Glomerular visceral epithelial cell (primary cell): Measurements from ENCODE around the gene SPAAR.
"Not testable (repeated sequence)": the region's sequence is repeated elsewhere in the genome, so short reads cannot be mapped to it uniquely, and the experiment has no call there.

Source experiments
- DNase-seq: peaks from one replicate; pipeline ENCODE4 v3.0.0-alpha.2; 2016; ENCODE audit errors: extremely low spot score

Gene SPAAR

DNA sequence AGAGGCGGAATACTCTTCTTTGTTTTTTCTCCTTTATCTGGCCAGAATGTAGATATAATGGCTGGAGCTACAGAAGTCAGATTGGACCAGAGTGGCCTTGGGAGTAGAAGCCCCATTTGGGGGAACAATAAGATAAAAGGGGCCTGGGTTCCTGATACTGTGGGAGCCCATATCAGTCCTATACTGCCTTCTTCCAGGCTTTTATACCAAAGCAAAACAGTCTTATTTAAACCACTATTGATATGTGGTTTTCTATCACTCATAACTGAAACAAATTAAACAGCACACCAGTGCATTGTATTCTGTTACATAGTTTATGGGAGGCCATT lies 14.3 kb downstream of the SPAAR start:
- DNase-seq: no peak

DNA sequence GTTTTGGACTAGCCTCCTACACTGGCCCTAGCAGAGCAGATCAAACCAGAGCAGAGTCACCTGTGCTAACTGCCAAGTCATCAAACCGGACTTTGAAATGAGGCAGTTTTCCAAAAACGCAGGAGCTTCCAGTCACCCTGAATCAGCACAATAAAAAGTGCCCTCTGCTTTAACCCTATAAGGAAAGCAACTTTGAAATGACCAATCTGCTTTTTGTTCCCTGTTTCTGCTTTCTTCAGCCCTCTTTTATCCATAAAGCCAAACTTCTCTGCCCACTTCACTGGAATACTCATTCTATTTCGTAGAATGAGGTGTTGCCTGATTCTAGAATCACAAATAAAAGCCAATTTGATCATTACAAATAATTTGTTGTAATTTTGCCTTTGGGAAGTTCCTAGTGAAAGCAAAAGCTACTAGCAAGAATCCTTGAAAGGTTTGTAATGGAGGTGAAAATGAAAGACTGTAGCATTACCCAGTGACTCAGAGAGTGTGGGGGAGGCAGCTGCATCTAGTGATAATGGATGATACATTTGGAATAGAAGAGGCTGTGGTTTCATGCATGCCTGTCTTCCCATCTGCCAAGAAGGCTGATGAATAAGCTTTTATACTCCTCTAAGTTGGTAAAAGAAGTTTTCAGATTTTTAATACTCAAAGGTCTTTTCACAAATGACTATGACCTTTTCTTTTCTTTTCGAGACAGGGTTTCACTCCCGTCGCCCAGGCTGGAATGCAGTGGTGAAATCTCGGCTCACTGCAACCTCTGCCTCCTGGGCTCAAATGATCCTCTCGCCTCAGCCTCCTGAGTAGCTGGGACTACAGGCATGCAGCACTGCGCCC lies 14.9 kb downstream of the SPAAR start:
- peak; percentile 96 for DNase-seq

DNA sequence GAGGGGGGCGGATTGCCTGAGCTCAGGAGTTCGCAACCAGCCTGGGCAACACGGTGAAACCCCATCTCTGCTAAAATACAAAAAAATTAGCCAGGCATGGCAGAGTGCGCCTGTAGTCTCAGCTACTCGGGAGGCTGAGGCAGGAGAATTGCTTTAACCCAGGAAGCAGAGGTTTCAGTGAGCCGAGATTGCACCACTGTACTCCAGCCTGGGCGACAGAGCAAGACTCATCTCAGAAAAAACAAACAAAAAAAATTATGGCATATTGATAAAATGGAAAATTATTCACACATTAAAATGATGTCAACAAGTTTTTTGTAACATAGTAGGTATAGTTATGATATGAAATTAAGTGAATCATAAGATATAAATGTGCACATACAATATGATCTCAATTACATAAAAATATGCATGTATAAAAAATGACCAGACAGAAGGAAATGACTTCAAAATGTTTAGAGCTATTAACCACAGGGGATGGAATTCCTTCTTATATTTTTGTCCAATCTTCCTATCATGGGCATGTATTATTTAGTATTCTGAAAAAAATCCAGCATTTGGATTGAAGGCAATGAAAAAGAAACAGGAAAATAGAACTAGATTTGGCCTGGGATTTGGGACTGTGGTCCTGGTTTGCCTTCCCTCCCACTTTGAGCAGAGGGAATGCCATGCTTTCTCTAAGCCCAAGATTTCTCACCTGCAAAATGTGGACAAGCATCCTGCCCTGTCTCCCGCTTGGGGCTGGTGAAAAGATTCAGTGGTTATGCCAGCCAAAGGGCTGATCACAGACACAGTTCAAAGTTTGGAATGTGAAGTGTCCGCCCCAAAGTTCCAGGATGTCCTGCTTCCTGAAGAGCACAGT lies 19.5 kb downstream of the SPAAR start:
- no peak for DNase-seq

DNA sequence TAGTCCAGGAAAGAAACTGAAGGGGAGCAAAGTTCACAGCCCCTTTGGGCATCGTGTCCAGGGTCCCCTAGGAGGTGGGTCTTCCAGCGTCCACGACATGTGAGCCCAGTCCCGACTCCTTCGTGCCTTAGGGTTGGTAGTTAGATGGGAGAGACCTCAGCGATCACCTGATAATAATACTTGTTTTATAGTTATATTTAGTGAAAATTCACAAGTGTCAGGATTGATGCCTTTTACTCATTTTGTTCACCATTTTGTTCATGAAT lies 20.1 kb downstream of the SPAAR start:
- no peak for DNase-seq

DNA sequence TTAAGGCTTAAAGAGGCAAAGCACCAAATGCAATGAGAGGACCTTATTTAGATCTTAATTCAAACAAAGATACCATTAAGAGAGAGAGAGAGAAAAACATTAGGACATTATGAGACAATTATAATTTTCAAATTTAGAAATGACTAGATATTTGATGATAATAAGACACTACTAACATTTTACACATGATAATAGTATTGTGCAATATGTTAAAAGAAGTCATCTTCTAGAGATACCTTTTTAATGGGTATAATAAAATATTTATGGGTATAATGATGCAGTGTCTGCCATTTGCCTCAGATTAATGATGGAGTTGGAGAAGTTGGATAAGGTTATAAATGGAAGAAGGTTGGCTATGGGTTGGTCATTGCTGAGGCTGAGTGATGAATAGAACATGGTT lies 21.2 kb downstream of the SPAAR start:
- no peak for DNase-seq

DNA sequence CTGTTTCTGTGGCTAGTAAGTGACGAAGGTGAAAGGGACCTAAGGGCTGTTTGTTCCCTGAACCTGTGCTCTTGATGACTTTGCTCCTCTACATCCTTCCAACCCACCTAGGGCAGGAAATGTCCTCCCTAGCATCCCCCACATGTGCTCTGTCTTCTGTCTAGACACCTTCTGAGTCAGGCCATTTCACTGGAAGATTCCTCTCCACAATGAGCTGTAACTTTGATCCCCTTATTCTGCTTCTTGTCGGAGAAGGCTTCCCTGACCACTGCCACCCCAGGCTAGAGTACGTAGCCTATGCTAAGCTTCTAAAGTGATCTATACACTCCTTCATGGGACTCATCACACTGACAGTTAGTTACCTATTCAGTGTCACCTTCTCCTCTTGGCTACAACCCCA lies 21.7 kb downstream of the SPAAR start:
- DNase-seq: no peak

DNA sequence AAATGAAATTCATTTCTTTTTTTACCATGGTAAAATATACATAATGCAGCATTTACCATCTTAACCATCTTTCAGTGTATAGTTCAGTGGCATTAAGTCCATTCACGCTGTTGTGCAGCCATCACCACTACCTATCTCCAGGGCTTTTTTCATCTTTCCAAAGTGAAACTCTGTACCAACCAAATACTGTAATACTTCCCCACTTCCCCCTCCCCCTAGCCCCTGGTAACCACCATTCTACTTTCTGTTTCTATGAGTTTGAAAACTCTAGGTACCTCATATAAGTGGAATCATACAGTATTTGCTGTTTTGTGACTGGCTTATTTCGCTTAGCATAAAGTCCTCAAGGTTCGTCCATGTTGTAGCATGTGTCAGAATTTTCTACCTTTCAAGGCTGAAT lies 23.4 kb downstream of the SPAAR start:
- no peak for DNase-seq

DNA sequence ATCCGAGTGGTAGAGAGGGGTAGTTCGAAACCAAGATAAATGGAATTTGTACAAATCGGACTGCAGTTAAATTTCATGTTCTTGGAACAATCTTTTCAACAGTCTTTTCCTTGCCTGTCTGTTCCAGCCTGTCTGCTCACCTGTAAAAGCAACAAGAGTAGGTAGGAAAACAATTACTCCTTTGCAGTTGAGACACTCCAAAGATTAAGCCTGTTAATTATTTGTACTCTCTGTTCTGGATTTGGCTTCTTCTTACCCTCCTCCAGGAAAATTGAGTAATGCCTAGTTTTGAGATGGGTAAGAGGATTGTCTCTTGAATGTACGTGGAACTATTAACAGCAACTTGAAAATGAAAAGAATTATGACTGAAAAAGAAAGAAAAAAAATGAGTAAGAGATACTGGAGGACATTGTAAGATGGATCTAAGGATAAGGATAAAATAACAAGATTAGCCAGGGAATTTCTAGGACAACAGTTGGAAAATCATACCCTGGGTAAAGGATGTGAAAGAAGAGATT lies 24.3 kb downstream of the SPAAR start:
- no peak for DNase-seq

DNA sequence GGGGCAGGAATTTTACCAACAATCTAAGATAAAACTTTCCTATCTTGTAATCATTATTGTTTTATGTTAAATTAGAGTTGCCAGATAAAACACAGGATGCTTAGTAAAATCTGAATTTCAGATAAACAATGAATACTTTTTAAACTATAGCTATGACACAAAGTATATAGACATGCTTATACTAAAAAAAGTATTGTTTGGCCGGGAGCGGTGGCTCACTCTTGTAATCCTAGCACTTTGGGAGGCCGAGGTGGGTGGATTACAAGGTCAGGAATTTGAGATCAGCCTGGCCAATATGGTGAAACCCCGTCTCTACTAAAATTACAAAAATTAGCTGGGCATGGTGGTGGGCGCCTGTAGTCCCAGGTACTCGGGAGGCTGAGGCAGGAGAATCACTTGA lies 24.8 kb downstream of the SPAAR start:
- DNase-seq: not testable (repeated sequence)

DNA sequence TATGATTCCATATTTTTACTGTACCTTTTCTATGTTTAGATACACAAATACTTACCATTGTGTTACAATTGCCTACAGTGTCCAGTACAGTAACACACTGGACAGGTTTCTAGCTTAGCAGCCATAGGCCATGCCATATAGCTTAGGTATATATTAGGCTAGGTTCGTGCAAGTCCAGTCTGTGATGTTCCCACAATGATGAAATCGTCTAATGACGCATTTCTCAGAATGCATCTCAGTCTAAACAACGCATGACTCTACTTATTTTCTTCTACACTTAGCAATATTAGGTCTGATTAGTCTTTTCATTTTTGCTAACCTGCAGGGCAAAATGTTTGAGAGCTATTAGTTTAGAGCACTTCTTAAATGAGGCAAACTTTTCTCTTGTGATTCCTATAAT lies 26.0 kb downstream of the SPAAR start:
- DNase-seq: no peak

DNA sequence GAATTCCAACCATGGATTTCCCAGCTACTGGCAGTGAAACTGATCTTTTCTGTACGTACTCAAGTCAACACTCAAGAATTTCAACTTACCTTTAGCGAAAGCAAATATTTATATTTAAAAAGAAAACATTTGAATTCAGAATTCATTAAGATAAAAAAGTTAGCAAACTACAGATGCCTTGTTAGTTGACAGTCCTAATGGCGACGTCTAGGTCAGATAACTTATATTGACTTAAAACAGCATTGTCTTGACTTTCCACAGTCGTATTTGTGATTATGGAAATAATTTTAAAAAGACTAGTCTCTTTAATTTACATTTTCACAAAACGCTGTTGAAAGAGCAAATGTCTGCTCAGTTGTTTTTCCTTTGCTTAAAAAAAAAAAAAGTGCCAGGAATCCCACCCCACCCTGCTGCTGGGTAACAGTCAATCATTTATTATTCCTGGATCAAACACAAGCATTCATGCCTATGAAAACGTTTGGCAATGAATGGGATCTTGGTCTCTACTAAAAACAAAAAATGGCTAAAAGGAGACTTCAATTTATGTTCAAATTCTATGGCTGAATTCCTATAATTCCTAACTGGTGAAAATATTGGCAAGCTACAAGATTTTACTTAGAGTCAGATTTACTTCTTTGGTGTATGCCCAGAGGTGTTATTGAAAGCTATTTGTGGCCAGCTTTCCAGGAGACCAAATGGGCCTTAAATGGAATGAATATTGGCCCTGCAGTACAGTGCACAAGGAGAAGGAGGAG lies 26.6 kb downstream of the SPAAR start:
- peak; percentile 53 for DNase-seq

DNA sequence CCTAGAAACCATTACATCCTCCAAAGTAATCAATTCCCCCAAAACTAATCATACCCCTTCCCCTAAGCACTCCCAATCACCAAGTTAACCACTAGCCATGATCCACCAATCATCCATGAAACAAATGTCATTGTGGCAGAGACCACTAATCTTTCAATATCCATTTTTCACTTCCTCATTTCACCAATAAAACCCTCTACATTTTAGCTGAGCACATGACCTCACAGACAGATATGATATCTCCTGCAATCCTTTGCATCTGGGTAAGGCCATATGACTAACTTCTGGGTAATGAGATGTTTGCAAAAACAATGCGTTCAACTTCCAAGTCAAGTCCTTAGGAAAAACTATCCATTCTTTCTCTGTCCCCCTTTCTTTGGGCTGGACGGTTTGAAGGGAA lies 27.9 kb downstream of the SPAAR start:
- no peak for DNase-seq

DNA sequence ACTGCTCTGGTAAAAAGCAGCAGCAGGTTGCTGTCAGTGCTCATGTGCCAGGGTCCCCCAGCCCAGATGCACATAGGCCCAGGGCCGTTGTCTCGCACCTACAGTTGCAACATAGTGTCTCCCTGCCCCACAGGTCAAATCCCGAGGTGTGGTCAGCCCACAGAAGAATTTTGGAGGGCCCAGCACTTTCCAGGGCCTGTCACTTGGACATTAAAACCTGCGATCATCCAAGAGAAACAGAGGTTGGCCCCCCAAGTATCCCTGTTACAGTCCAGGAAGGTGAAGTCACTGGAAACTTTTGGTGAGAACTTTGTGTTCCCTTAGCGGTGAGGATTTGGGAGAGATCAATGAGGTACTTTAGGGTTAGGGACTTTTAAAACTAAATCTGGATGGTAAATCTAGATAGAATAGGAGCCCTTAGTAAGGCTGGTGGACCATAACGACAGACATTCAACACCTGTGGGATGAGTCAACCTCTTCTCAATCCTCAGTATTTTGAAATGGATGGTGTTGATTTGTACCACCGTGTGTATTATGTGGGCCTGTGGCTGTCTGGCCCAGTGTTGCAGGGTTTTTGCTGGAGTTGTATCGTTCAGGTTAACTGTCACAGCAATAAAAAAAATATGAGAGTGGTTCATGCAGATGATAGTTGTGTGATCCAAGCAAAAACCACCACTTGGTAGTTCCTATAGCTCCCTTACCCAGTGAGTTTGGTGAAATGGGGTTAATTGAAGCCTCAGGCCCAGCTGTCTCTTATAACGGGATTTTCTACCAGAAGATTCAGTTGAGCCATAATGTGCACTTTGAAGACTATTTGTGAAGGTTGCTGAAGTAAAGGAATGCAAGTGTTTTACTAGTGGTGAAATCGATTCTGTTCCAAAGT lies 29.4 kb downstream of the SPAAR start:
- DNase-seq: peak; percentile 49

DNA sequence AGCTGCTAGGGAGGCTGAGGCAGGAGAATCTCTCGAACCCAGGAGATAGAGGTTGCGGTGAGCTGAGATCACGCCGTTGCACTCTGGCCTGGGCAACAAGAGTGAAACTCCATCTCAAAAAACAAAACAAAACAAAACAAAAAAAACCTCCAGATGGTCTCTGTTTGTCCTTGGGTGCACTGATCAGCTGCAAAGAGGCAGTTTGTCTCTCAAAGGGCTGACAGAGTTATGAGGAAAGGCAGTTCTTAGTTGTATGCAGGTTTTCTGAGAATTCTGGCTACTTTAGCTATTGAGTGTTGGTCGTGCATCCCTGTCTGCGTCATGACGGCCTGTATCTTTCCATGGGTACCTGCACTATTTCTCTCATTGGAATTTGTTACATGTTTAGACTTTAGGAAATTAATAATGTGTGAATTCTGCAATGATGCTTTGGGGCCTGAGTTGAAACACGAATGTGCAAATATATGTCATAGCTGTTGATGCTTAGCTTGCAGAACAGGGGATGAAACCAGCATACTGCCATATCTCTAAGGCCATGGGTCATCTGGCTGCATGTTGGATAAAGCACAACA lies 30.5 kb downstream of the SPAAR start:
- no peak for DNase-seq

DNA sequence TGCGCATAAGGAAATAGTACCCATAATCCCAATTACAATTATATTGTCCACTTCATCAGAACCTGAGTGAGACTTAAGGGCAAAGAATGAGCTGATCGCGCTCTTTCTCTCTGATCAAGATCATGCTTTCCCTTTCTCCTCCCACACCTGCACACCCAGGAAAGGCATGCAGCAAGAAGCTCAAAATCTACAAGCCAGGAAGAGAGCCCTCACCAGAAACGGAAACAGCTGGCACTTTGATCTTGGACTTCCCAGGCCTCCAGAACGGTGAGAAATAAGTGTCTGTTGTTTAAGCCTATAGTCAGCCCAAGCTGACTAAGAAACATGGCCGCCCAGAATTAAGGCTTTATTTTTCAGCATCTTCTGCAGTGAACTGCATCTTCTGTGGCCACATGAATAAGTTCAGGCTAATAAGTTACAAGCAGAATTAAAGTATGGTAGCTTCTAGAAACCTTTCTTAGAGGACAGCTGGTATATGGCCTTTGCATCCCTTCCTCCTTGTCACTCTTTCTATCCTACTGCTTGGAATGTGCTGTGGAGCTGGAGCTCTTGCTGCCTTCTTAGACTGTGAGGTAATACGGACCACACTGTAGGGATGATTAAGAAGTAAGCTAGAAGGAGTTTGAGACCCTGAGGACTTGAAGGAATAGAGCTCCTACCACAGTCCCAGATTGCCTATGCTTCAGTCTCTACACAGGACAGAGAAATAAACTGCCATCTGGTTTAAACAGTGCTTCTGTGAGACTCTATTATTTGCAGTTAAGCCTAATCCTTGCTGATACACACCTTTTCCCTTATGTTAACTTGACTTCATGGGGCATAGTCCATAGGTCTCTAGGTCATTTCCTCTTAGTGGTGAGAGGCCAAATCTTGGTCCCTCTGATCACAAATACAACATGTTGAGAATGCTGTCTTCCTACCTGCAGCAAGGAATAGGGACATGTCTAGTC lies 31.4 kb downstream of the SPAAR start:
- DNase-seq: no peak

DNA sequence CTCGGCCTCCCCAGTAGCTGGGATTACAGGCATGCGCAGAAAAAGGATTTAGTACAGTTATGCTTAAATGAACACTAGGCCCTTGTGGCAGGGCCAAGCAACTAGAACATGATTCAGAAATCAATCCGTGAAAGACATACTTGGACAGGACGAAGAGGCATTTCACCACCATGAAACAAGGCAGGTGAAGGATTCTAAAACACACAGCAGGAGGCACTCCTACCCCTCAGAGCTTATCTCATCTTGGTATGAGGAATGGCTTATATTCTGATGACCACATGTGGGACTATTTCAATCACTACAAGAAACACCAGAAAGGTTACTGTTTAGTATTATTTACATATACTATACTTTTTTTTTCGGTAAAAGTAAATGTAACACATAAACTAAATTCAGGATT lies 33.0 kb downstream of the SPAAR start:
- DNase-seq: no peak

DNA sequence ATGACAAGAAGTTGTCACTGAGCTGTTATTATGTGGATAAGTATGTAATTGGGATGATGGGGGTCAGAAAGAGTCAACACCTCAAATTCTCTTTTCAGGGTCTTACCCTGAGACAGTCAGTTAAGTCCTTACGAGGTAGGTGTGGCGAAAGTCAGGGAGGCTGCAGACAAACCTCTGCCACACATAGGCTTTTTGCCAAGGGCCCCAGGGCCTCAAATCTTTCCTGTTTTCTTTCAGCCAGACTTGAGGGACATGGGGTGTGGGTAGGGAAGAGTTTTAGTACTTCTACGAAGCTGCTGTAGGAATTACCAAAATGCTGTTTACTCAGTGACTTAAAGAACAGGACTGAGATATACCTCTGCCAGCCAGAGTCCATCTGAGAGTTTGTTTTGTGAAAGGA lies 34.9 kb downstream of the SPAAR start:
- DNase-seq: no peak

DNA sequence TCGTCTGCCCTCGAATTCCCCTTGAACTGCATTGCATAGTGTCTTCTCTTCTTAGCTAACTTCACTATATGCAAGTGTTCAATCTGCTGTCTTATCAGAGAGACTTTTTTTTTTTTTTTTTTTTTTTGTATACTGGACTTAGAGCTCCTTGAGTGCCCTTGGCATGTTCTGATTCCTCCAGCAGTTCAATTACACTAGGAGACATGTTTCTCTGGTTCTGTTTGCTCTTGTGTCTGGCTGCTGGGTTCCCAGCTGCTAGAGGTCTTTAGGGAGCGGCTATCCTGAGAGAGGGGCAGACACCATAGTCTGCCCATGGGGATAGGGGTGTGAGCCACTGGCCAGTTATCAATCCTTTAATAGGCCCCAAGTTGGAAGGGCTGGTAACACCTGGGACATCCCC lies 35.6 kb downstream of the SPAAR start:
- DNase-seq: no peak

DNA sequence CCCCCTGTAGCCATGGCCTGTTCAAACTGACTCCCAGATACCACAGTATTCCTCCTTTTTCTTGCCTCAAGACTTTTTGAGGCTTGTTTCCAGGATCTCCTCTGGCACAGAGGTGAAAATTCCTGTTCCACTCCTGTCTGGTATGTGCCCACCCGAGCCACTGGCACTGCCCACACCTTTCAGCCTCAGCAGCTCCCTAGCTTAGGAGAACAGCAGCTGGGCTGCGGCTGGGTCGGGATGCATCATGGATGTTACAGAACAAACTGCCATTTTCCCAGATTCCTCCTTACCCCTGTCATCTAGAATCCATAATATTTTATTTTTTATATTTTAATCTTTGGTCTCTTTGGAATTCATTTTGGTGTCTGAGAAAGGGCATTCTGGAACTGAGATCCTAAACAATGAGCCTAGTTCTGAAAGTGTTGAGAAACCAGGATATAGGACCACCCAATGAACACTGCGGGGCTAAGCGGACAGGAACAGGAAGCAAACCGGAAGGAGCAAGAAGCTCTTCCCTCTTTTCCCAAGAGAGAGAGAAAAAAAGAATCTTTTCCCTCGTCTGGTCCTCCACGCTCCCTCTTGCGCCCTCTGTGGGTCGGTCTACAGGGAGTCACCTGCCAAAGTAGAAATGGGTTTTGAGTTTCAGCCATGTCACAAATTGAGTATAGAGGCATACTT lies 36.2 kb downstream of the SPAAR start:
- DNase-seq: peak; percentile 87
